WTC11 (cell line): ENCODE measurements around the gene PSD2.

Experiments used
- SP1 ChIP-seq: sonication (generic); formaldehyde crosslinking; conservative IDR thresholded peaks from 2 replicates; pipeline ENCODE4 v1.8.1; 2022; ENCODE audit warnings: missing genetic modification reagents
- TF ChIP-seq, protein P1 (sequence below): fragments of 200-600 bp; IDR thresholded peaks from 2 replicates; pipeline ENCODE4 v1.8.0; 2022; ENCODE audit warnings: antibody characterized with exemption
- TF ChIP-seq, protein P2 (sequence below): sonication (generic); formaldehyde crosslinking; IDR thresholded peaks from 2 replicates; pipeline ENCODE4 v1.8.0; 2022; ENCODE audit warnings: mild to moderate bottlenecking, missing genetic modification reagents
- TF ChIP-seq, protein P3 (sequence below): sonication (generic); formaldehyde crosslinking; IDR thresholded peaks from 2 replicates; pipeline ENCODE4 v1.8.0; 2023; ENCODE audit warnings: missing genetic modification reagents, mild to moderate bottlenecking, borderline replicate concordance

DNA sequence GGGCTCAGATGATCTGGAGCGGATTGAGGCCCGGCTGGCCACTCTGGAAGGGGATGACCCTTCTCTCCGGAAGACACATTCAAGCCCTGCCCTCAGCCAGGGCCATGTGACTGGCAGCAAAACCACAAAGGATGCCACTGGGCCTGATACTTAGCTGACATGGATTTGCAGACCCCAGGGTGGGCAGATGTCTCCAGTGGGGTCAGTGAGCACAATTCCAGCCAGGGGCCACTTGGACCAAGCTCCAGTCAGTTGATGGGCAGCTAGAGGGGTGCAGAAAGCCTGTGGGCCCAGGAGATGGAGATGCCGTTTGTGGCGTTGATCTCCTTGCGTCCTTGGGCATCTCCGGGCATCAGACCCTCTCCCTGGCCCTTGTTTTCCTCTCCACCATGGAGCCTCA is 46.7 kb downstream of the PSD2 start:
- TF ChIP-seq, protein P1, sequence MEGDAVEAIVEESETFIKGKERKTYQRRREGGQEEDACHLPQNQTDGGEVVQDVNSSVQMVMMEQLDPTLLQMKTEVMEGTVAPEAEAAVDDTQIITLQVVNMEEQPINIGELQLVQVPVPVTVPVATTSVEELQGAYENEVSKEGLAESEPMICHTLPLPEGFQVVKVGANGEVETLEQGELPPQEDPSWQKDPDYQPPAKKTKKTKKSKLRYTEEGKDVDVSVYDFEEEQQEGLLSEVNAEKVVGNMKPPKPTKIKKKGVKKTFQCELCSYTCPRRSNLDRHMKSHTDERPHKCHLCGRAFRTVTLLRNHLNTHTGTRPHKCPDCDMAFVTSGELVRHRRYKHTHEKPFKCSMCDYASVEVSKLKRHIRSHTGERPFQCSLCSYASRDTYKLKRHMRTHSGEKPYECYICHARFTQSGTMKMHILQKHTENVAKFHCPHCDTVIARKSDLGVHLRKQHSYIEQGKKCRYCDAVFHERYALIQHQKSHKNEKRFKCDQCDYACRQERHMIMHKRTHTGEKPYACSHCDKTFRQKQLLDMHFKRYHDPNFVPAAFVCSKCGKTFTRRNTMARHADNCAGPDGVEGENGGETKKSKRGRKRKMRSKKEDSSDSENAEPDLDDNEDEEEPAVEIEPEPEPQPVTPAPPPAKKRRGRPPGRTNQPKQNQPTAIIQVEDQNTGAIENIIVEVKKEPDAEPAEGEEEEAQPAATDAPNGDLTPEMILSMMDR = no peak
- TF ChIP-seq, protein P2, sequence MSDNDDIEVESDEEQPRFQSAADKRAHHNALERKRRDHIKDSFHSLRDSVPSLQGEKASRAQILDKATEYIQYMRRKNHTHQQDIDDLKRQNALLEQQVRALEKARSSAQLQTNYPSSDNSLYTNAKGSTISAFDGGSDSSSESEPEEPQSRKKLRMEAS (CRISPR knock-in tag) = no peak
- no peak for TF ChIP-seq SP1 (CRISPR knock-in tag)
- TF ChIP-seq, protein P3, sequence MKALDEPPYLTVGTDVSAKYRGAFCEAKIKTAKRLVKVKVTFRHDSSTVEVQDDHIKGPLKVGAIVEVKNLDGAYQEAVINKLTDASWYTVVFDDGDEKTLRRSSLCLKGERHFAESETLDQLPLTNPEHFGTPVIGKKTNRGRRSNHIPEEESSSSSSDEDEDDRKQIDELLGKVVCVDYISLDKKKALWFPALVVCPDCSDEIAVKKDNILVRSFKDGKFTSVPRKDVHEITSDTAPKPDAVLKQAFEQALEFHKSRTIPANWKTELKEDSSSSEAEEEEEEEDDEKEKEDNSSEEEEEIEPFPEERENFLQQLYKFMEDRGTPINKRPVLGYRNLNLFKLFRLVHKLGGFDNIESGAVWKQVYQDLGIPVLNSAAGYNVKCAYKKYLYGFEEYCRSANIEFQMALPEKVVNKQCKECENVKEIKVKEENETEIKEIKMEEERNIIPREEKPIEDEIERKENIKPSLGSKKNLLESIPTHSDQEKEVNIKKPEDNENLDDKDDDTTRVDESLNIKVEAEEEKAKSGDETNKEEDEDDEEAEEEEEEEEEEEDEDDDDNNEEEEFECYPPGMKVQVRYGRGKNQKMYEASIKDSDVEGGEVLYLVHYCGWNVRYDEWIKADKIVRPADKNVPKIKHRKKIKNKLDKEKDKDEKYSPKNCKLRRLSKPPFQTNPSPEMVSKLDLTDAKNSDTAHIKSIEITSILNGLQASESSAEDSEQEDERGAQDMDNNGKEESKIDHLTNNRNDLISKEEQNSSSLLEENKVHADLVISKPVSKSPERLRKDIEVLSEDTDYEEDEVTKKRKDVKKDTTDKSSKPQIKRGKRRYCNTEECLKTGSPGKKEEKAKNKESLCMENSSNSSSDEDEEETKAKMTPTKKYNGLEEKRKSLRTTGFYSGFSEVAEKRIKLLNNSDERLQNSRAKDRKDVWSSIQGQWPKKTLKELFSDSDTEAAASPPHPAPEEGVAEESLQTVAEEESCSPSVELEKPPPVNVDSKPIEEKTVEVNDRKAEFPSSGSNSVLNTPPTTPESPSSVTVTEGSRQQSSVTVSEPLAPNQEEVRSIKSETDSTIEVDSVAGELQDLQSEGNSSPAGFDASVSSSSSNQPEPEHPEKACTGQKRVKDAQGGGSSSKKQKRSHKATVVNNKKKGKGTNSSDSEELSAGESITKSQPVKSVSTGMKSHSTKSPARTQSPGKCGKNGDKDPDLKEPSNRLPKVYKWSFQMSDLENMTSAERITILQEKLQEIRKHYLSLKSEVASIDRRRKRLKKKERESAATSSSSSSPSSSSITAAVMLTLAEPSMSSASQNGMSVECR (CRISPR knock-in tag) = no peak
